ENCODE results near the gene QARS1.
A peak's percentile ranks its signal among the peaks of the same experiment; 100 is the strongest.

Gene QARS1

GRCh38 chr3:49108346-49108745 is 3.8 kb upstream of the QARS1 start:
- H3K27ac ChIP-seq: no peak overlapping the region
- TF ChIP-seq ZFX (IDR thresholded peaks at IDR 0.05; ENCODE audit: borderline replicate concordance) (no peak), CTCF (IDR thresholded peaks at IDR 0.05) (no peak)

- TF ChIP-seq CTCF (IDR thresholded peaks at IDR 0.05) (no peak), ZFX (IDR thresholded peaks at IDR 0.05; ENCODE audit: borderline replicate concordance) (no peak)
- H3K27ac ChIP-seq: peak overlapping the region; percentile 83
Measured at GRCh38 chr3:49104052-49104426, 518 bp downstream of the QARS1 start.

GRCh38 chr3:49100046-49100615 is 4.4 kb downstream of the QARS1 start:
- no peak for TF ChIP-seq ZFX (IDR thresholded peaks at IDR 0.05; ENCODE audit: borderline replicate concordance)
- no peak for TF ChIP-seq CTCF (IDR thresholded peaks at IDR 0.05)
- no peak overlapping the region for H3K27ac ChIP-seq

- no peak overlapping the region for H3K27ac ChIP-seq
- no peak for TF ChIP-seq ZFX (IDR thresholded peaks at IDR 0.05; ENCODE audit: borderline replicate concordance)
- TF ChIP-seq CTCF (IDR thresholded peaks at IDR 0.05): no peak
Measured at GRCh38 chr3:49098910-49099630, 5.5 kb downstream of the QARS1 start.

- TF ChIP-seq ZFX (IDR thresholded peaks at IDR 0.05; ENCODE audit: borderline replicate concordance): no peak
- no peak for TF ChIP-seq CTCF (IDR thresholded peaks at IDR 0.05)
- no peak overlapping the region for H3K27ac ChIP-seq
Measured at GRCh38 chr3:49098429-49098828, 6.1 kb downstream of the QARS1 start.

GRCh38 chr3:49093853-49094767 is 10.4 kb downstream of the QARS1 start, which contains the start of gene QRICH1:
Gene QRICH1 (minus strand): TSS chr3:49094071. CDS start chr3:49077017, 17,054 bp downstream.
- TF ChIP-seq CTCF (IDR thresholded peaks at IDR 0.05): peak; percentile 59
- no peak for TF ChIP-seq ZFX (IDR thresholded peaks at IDR 0.05; ENCODE audit: borderline replicate concordance)
- H3K27ac ChIP-seq: peak within 1 kb of the TSS; percentile 96
